Measurements from ENCODE around the gene SIM1. TPM values are rescaled to one million over a fixed set of nuclear protein-coding genes. Genes with fewer than 3 reads are reported as not detected.

SIM1 gene
- total RNA-seq, 1 donor, result 0.36 TPM

GRCh38 chr6:100487638-100488037 lies 22.9 kb upstream of the SIM1 start:
- H3K4me3 ChIP-seq (ENCODE audit: insufficient read depth, low read length), result no peak overlapping the region
- H3K4me2 ChIP-seq (ENCODE audit: insufficient read depth, low read length), result no peak overlapping the region
- H4K20me1 ChIP-seq (ENCODE audit: insufficient read depth, low read length), result no peaks in the 10 kb centered on the region
- no peaks in the 10 kb centered on the region for H3K4me1 ChIP-seq (ENCODE audit: insufficient read depth, low read length)
- H3K27ac ChIP-seq (ENCODE audit: low read depth, low read length), result no peak overlapping the region
- peaks cover 11% of the 10 kb centered on the region for H3K27me3 ChIP-seq (ENCODE audit: insufficient read depth, low read length)
- H3K79me2 ChIP-seq (ENCODE audit: insufficient read depth, low read length), result no peaks in the 10 kb centered on the region
- no peaks in the 10 kb centered on the region for H3K9me3 ChIP-seq (ENCODE audit: low read depth, low read length)
- H2AFZ ChIP-seq (ENCODE audit: low read length), result no peak overlapping the region
- no peak for TF ChIP-seq CTCF (IDR thresholded peaks at IDR 0.05; ENCODE audit: extremely low read depth, low read depth, low read length)
- H3K36me3 ChIP-seq (ENCODE audit: insufficient read depth, low read length), result no peaks in the 10 kb centered on the region
- DNase-seq (ENCODE audit: insufficient read length, low spot score, missing footprints), result no peak

DNA sequence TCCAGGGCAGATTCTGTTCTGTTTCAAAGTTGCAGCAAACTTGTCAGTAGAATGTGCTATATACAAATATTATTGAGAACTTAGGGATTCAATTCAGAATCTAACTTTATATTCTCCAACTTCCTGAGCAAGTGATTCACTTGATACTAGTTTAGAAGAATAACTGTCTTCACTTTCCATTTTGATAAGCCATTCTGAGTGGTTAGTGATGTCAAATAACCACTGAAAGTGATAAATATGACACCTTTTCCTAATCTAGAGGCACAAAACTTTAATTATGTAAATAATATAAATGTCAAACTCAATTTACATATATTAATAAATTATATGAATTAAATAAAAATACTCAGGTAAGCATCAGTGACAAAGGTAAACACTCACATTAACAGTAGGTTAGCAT lies 20.5 kb upstream of the SIM1 start:
- Histone ChIP-seq H4K20me1 (ENCODE audit: insufficient read depth, low read length) (no peaks in the 10 kb centered on the region), H3K4me1 (ENCODE audit: insufficient read depth, low read length) (no peaks in the 10 kb centered on the region), H3K79me2 (ENCODE audit: insufficient read depth, low read length) (no peaks in the 10 kb centered on the region), H3K4me2 (ENCODE audit: insufficient read depth, low read length) (no peak overlapping the region), H3K4me3 (ENCODE audit: insufficient read depth, low read length) (no peak overlapping the region), H3K27me3 (ENCODE audit: insufficient read depth, low read length) (peaks cover 10% of the 10 kb centered on the region), H2AFZ (ENCODE audit: low read length) (no peak overlapping the region), H3K36me3 (ENCODE audit: insufficient read depth, low read length) (no peaks in the 10 kb centered on the region), H3K9me3 (ENCODE audit: low read depth, low read length) (no peaks in the 10 kb centered on the region), H3K27ac (ENCODE audit: low read depth, low read length) (no peak overlapping the region)
- DNase-seq (ENCODE audit: insufficient read length, low spot score, missing footprints), result peak; percentile 30
- no peak for TF ChIP-seq CTCF (IDR thresholded peaks at IDR 0.05; ENCODE audit: extremely low read depth, low read depth, low read length)

DNA sequence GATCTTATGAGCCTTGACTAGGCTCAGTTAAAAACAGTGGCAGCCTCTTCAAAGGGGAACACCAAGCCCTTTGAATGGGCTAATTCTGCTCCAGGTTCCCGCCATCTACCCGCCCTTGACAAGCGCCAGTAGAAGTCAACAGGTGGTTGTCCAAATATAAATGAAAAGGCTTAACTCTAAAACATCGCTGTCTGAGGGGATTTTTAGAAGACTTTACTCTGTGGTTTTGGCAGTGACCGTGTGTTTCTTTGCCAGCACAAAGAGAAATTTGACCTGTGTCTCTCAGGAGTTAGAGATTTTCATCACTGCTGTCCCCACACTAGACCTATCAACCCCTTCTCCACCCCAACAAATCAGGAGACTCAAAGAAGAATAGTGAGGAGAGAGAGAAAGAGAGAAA lies 19.8 kb upstream of the SIM1 start:
- Histone ChIP-seq H3K36me3 (ENCODE audit: insufficient read depth, low read length) (no peaks in the 10 kb centered on the region), H3K27ac (ENCODE audit: low read depth, low read length) (no peak overlapping the region), H4K20me1 (ENCODE audit: insufficient read depth, low read length) (no peaks in the 10 kb centered on the region), H3K4me3 (ENCODE audit: insufficient read depth, low read length) (no peak overlapping the region), H3K27me3 (ENCODE audit: insufficient read depth, low read length) (peaks cover 10% of the 10 kb centered on the region), H2AFZ (ENCODE audit: low read length) (no peak overlapping the region), H3K4me1 (ENCODE audit: insufficient read depth, low read length) (no peaks in the 10 kb centered on the region), H3K4me2 (ENCODE audit: insufficient read depth, low read length) (no peak overlapping the region), H3K79me2 (ENCODE audit: insufficient read depth, low read length) (no peaks in the 10 kb centered on the region), H3K9me3 (ENCODE audit: low read depth, low read length) (no peaks in the 10 kb centered on the region)
- no peak for TF ChIP-seq CTCF (IDR thresholded peaks at IDR 0.05; ENCODE audit: extremely low read depth, low read depth, low read length)
- no peak for DNase-seq (ENCODE audit: insufficient read length, low spot score, missing footprints)

DNA sequence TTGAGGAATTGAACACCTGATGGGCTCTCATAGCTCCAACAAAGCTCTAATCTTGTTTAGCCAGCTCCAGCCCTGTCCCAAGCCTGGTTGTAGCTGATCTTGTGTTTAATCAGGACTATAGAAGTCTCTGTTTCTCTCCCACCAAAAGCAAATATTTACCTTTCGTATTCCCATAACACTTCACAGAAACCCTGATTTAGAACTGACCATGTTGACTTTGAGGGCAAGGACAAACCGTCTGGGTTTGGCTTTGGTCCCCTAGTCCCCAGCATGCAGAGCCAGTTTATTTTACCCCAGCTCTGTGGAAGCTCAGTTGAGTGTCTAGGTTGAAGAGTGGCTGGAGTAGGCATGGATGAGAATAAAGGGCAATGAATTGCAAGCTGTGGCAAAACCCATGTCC lies 18.0 kb upstream of the SIM1 start:
- H3K36me3 ChIP-seq (ENCODE audit: insufficient read depth, low read length), result no peaks in the 10 kb centered on the region
- H3K27me3 ChIP-seq (ENCODE audit: insufficient read depth, low read length), result peaks cover 10% of the 10 kb centered on the region
- H3K79me2 ChIP-seq (ENCODE audit: insufficient read depth, low read length), result no peaks in the 10 kb centered on the region
- no peaks in the 10 kb centered on the region for H3K9me3 ChIP-seq (ENCODE audit: low read depth, low read length)
- H2AFZ ChIP-seq (ENCODE audit: low read length), result no peak overlapping the region
- H4K20me1 ChIP-seq (ENCODE audit: insufficient read depth, low read length), result no peaks in the 10 kb centered on the region
- H3K4me3 ChIP-seq (ENCODE audit: insufficient read depth, low read length), result no peak overlapping the region
- H3K27ac ChIP-seq (ENCODE audit: low read depth, low read length), result no peak overlapping the region
- no peaks in the 10 kb centered on the region for H3K4me1 ChIP-seq (ENCODE audit: insufficient read depth, low read length)
- no peak for TF ChIP-seq CTCF (IDR thresholded peaks at IDR 0.05; ENCODE audit: extremely low read depth, low read depth, low read length)
- no peak for DNase-seq (ENCODE audit: insufficient read length, low spot score, missing footprints)
- H3K4me2 ChIP-seq (ENCODE audit: insufficient read depth, low read length), result no peak overlapping the region
